GM19351 (cell line): ENCODE measurements around the gene RNF125.
"Not testable (repeated sequence)": the region's sequence is repeated elsewhere in the genome, so short reads cannot be mapped to it uniquely, and the experiment has no call there.

Experiments used
- ATAC-seq: cut with Tn5 transposase; IDR thresholded peaks from one replicate; pipeline ENCODE4 v1.9.1; 2021; ENCODE audit warnings: mild to moderate bottlenecking, moderate library complexity; ENCODE audit not compliant: unreplicated experiment

Gene RNF125

DNA sequence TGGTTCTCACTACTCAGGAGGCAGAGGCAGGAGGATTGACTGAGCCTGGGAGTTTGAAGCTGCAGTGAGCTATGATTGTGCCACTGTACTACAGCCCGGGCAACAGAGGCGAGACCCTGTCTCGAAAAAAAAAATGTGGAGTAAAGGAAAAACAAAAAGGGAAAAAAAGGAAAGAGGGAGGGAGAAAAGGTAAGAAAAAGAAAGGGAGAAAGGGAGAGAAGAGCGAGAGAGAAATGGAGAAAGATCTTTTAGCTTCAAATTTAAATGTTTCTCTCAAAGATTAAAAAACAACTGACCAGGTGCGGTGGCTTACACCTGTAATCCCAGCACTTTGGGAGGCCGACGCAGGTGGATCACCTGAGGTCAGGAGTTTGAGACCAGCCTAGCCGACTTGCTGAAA, 65.2 kb downstream of the RNF125 start:
- ATAC-seq: no peak

DNA sequence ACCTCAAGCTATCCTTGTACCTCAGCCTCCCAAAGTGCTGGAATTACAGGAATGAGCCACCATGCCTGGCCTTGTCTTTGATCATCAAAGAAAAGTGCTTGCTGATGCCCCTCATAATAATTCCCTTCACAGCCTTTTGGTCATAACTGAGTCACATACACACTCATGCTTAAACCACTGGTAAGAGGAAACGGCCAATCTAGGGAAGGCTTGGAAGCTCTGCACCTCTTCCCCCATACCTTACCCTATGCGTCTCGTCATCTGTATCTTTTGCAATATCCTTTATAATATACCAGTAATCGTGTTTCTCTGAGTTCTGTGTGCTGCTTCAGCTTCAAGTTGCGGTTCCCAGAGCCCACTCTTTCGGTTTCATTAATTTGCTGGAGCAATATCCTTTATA, 68.3 kb downstream of the RNF125 start:
- ATAC-seq: no peak

DNA sequence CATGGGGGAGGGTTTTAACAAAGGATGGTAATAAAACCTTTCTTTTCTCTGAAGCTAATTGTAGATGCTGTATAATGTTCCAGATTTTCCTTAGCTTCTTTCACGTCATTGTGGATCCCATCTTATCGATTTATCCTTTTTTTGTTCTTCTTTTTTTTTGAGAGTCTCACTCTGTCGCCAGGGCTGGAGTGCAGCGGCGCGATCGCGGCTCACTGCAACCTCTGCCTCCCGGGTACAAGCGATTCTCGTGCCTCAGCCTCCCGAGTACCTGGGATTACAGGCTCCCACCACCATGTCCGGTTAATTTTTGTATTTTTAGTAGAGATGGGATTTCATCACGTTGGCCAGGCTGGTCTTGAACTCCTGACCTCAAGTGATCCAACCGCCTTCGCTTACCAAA, 72.2 kb downstream of the RNF125 start:
- not testable (repeated sequence) for ATAC-seq

DNA sequence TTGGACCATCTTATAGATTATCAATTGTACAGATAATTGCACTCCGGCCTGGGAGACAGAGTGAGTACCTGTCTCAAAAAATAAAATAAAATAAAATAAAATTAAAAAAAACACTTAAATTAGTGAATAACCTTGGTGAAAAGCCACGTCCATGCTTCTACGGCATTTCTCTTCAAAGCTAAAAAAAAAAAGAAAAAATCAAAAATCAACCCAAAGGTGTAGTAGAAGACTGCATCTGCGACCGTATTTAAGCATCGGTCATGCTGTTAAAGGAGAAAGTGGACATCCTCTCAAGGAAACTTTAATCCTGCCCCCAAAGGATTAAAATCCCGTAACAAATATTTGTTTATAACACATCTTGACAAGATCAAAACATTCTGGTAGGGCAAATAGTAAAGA, 72.7 kb downstream of the RNF125 start:
- ATAC-seq: no peak

DNA sequence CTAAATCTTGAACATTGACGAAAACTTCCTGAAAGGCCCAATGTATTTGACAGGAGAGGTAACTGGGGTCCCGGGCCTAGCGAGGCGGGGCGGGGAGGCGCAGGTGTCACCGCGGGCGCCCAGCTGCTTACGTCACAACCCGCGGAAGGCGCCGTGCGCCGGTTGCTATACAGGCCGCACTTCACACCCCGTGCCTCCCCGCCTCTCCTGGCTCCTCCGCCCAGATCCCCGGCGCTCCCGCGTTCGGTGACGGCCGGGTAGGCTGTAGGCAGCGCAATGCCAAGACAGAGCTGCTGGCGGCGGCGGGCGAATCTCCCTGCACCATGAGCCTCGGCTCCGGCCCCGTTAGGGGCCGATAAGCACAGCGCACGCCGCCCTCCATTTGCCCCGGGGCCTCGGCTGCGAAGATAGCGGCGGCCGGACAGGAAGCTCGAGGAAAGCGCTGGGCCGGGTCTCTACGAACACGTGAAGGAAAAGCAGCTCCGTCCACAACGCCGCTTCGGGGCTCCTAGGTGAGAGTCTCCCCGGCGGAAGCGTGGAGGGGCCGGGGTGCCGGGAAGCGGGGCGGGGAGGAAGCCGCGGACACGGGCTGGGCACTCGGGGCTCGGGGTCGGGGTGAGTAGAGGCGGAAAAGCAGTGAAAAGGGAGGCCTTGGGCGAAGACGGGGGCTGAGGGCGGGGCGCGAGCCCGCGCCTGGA, 73.2 kb downstream of the RNF125 start, which contains the start of gene RNF138:
RNF138 (plus strand) TSS at position 151 of the 698 bp plus-strand sequence. CDS start 903 bp downstream, outside the sequence.
- peak; percentile 58 for ATAC-seq

DNA sequence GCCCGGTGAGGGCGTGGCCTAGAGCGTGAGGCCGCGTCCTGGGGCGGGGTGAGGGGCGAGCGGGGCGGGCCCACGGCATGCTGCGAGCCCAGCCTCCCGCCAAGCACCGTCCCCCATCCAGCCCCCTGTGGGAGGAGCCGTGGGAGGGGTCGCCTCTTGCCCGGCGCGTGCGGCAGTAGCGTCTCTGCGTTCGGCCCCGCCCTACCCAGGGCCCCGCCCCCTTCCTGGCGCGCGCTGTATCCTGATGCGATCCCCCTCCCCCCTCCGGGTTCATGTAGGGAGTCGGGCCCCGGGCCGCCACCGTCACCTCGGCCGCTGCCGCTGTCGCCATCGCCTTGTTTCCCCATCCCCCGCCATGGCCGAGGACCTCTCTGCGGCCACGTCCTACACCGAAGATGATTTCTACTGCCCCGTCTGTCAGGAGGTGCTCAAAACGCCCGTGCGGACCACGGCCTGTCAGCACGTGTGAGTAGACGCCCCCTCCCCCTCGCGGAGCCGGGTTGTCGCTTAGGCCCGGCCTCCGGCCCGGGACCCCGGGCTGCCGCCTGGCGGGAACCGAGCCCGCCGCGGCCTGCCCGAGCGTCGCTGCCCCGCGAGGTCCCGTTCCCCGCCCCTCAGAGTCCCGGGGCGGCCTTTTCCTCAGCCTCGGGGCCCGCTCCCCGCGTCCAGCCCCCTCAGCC, 73.9 kb downstream of the RNF125 start:
- ATAC-seq: peak; percentile 70

DNA sequence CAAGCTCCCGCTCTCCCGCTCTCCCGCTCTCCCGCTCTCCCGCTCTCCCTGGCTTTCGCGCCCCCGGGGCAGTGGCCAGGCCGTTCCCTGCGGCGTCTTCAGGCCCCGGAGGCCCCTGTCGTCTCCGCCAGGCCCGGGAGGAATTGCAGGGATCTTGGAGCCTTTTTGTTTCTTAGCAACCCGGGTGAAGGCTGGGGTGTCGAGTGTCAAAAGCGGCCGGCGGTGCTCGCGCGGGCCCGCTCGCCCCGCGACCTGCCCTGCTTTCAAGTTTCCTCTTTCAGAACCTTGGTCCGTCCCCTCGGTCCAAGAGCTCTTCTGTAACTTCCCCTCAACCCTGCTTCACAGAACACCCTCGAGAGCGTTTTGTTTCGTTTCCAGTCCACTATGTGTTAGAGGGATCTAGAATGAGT, 74.5 kb downstream of the RNF125 start:
- peak; percentile 27 for ATAC-seq

DNA sequence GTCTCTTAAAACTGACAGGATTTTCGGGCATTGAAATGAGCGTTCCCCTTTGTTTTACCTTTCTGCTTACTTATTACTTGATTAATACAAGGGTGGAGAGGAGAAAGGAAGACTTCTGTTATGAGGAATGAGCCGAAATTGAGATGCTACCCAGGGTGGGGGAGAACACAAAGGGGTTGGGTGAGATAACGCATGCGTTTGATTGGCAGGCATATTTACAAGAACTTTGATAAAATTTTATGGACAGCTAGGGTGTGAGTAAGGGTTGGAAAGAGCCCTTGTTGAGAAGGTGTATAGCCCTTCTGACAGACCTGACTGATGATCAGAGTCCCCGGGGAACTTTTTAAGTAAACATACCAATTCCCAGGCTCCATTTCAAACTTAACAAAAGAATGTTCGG, 74.9 kb downstream of the RNF125 start:
- no peak for ATAC-seq

DNA sequence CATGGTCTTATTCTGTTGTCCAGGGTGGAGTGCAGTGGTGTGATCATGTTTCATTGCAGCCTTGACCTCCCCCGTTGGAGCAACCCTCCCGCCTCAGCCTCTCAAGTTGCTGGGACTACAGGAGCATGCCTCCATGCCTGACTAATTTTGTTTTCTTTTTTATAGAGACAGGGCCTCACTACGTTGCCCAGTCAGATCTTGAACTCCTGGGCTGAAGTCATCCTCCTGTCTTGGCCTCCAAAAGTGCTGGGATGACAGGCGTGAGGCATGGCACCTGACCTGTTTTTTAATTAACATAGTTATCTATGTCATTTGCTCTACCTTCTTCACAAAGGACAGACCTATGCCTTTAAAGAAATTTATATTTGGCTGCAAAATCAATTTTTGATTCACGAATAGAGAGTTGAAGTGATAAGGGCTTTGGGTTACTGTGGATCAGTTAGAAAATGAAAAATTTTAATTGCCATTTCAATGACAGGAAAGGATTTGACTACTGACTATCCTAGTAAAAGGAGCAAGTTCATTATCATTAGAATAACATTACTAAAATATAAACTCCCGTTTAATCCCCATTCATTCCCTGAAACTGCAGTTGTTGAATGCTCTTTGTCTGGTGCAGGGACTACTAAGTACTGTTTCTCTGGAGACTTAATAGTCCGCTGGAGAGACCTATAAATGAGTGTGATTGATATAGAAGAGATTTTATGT, 76.7 kb downstream of the RNF125 start:
- ATAC-seq: no peak

DNA sequence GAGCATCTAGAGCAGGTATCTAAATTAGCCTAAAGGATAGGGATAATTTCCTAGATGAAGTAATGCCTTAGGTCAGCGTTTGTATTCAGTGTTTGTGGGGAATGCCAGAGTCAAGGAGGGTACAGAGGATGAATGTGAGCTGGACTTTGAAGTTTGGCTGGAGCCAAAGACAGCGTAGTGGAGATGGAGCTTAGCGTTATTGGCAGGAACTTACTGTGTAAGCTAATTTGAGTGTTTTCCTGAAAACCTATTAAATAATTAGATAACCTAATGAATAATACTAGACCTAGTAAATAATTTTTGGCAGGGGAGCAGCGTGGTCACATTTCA, 77.2 kb downstream of the RNF125 start:
- no peak for ATAC-seq

DNA sequence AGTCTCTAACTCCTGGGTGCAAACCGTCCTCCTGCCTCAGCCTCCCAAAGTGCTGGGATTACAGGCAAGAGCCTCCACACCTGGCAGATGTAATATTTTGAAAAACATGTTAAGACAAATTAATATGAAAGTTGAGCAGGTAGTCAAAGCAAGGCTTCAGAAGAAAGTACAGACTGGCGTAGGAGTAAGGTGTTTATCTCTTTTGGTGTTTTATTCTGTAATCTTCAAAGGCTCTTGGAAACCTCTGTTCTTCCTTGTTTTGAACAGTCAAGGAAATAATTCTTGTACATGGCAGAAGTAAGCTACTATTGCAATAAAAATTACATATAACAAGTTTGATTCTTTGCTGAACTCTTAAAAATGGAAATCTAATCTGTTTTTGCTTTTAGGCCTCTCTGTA, 78.3 kb downstream of the RNF125 start:
- no peak for ATAC-seq

DNA sequence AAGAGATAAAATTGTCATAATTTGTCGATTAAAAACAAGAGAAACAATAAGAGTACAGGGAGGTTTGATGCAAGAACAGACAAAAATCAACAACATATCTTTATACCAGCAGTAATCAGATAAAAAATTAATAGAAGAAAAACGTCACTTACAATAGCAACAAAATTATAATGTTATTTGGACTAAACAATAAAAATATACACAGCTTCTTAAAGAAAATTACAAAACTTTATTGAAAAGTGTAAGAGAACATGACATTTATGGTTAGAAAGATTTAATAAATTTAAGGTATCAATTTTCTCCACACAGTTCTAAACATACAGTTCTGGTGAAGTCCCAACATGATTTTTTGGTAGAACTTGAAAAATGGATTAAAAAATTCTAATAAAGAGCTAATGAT, 85.9 kb downstream of the RNF125 start:
- no peak for ATAC-seq

DNA sequence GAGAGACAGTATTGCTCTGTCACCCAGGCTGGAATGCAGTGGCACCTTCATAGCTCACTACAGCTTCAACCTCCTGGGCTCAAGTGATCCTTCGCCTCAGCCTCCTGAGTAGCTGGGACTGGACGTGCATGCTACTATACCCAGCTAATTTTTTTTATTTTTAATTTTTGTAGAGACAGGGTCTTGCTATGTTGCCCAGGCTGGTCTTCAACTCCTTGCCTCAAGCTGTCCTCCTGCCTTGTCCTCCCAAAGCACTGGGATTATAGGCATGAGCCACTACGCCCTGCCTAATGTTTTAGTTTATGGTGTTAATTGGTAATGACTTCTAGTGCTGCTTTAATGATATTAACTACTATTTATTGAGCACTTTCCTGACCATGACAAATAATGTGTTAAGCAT, 91.4 kb downstream of the RNF125 start:
- ATAC-seq: no peak

DNA sequence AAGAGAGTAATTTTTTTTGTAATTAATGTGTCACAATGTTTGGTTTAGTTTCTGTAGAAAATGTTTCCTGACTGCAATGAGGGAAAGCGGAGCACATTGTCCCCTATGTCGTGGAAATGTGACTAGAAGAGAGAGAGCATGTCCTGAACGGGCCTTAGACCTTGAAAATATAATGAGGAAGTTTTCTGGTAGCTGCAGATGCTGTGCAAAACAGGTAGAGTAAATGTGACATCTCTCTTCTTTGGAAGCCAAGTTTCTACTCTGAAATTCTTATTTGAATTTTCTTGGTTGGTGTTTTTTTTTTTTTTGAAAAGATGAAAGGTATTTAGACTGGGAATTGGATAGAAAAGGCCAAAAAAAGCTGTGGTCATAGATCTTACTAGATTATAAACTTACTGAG, 93.1 kb downstream of the RNF125 start:
- no peak for ATAC-seq

DNA sequence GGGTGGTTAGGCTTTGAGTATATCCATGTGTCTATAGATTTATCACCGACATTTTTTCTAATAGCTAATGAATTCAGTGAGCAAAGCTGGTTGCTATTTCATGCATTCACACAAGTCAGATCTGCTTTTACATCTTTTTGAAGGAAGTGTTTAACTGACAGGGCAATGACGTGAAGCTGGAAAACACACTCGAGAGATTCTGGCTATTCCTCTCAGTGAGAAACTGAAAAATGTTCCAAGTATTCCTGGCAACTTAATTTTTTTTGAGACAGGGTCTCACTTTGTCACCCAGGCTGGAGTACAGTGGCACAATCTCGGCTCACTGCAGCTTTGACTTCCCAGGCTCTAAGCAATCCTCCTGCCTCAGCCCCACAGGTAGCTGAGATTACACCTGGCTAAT, 94.2 kb downstream of the RNF125 start:
- no peak for ATAC-seq

DNA sequence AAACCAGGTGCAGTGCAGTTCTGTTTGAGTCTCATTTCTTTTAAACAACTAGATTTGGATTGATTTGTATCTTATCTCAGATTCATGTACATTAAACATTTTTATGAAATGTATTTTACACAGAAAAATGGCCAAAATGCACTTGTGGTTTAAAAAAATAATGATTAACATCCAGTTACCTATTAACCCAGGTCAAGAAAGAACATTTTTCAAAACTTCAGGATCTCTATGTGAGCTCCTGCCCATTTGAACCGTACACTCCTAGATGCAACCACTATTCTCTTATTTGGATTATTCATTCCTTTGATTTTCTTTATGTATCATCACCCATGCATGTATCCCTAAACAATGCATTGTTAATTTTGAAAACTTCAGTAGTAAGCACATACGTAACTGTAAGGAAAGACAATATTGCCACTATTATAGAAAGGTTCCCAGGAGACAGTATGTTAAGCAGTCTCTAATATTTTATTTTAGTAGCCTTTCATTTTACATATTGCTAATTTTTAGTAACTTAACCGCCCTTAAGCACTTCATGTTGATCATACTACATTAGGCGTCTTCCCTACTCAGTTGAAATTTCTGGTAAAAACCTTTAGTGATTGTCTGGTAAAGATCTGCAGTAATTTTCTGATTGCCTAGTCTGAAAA, 95.8 kb downstream of the RNF125 start:
- ATAC-seq: no peak

DNA sequence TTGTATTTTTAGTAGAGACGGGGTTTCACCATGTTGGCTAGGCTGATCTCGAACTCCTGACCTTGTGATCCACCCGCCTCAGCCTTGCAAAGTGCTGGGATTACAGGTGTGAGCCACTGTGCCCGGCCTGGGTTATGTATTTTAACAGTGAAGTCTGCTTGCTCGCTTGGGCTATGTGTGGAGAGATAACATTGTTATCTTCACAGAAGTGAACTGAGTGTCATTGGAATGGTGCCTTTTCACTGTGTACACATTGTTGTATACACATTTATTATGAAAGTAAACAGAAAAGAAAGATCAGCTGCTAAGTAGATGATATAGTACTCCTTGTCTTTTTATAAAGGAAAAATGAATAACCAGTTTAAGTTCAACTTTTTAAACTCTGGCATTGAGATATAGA, 103.4 kb downstream of the RNF125 start:
- ATAC-seq: no peak
